HG02885 (cell line): ENCODE data around the gene CARMIL1.

Source experiments
- ATAC-seq: cut with Tn5 transposase; IDR thresholded peaks from one replicate; pipeline ENCODE4 v1.9.1; 2021; ENCODE audit warnings: mild to moderate bottlenecking; ENCODE audit not compliant: unreplicated experiment, poor library complexity

Gene CARMIL1

DNA sequence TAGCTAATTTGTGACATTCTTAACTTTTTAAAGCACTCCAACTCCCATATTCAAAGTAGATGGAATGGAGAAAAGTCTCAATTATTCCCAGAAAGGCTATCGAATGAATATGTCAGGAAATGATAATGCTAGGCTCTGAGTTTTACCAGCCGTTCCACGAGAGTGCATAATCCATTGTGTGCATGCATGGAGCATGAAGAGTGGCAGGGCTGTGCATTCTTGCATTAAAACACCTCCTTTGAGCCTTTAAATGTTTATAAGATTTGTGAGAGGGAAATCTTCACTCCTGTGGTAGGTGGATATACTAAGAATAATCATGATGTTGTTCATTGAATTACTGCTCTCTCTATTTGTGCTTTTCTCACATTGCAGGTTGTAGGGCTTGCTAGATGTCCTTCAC is 178.3 kb downstream of the CARMIL1 start:
- no peak for ATAC-seq

DNA sequence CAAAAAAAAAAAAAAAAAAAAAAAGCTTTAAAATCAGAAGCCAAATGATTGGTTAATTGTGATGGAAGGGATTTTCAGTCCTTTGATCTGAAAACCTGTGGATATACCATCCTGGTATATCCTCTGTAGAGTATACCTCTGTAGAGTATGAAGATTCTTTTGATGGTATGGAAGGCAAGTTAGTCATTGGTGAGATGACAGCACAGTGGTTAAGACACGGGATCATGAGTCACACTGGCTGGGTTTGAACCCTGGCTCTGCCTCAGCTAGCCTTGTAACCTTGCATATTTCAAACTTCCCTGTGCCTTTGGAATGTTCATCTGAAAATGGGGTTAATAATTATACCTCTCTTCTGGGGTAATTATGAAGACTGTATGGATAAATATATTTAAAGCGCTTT is 179.3 kb downstream of the CARMIL1 start:
- no peak for ATAC-seq

DNA sequence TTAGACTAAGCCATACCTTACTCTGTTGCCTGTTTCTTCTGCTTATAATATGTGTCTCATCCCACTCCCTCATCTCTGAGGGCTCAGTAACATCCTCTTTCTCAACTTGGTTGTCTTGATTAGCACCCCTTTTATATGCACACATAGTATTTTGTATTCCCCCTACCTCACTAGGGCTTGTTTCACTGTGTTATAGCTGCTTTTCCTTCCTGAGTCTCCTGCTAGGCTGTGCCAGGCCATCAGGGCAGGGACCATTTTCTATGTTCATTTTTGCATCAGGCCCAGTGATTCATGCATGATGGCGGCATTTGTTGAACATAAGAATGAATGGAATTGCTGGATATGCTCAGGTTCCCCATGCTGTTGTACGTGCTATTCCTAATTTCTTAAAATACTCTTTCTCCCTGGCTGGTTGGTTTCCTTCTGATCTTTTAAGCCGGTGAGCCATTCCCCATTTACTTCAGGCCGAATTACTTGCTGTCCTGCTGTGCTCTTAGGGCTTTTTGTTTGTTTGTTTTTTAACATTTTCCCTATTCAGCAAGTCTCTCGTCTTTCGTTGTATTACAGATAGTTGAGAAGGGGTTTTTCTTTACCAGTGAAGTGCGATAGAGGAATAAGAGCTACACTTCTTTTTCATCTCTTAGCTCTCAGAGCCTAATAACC is 183.2 kb downstream of the CARMIL1 start:
- no peak for ATAC-seq

DNA sequence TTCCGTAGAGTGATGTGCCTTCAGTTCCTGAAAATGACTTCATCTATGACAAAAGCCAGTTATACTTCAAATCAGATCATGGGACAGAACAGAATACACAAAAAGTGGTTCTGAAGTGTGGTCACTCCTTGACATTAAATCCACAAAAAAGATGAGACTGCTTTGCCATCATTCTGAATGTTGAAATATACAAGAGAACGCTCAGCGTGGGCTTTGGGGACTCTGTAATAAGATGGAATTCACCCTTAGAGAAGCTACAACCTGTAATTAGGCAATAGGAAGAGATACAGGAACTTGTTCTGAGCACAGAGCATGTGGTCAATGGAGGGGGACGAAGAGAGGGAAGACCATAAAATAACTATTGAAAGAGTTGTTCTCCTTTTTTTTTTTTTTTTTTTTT is 184.3 kb downstream of the CARMIL1 start:
- ATAC-seq = no peak

DNA sequence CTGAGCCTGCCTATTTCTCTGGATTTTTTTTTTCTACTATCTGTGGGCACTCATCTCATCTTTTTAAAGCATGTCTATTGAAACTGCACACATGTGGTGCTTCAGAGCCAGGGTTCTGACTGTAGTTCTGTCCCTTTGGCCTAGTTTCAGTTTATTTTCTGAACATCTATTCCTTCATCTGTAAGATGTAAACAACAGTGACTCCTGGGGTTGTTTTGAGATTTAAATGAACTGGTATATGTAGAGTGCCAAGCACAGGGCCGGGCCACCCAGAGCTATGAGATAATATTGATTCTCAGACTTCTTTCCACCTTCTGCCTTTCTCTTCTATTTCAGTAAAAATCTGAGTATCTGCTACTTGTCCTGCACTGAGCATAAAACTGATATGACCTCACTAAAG is 185.1 kb downstream of the CARMIL1 start:
- ATAC-seq = no peak

DNA sequence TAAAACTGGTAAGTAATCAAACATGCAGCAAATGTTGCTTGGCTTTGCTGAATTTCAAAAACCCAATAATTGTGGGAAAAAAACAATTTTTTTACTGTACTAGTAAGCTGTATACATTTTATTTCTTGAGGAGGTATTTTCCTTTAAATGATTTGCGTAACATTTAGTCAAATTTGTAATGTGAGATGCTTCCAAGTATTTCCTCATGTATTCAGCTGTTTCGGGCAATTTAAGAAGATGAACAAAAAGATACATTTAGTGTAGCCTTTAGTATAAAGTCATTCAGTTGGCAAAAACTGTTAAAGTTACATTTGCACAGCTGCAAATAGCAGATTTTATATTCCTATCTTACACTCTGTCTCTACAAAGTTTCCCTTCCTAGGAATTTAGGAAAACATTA is 186.8 kb downstream of the CARMIL1 start:
- ATAC-seq = no peak

DNA sequence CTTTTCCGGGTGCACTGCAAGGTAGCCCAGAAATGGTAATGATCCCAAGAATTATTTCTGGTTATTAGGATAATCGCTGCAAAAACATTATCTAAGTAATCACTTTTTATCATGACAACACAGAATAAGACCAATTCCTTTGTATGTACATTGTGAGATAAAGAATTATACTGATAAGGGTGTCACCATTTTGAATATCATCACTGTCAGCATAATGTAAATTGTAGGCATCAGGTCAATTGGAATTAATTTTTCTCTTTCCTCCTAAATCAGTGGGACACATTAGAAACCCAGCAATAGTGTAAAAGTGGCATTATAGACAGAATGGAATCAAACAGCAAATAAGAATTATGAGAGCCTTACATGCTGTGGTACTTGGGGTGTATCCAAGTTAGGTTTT is 189.7 kb downstream of the CARMIL1 start:
- ATAC-seq = no peak

DNA sequence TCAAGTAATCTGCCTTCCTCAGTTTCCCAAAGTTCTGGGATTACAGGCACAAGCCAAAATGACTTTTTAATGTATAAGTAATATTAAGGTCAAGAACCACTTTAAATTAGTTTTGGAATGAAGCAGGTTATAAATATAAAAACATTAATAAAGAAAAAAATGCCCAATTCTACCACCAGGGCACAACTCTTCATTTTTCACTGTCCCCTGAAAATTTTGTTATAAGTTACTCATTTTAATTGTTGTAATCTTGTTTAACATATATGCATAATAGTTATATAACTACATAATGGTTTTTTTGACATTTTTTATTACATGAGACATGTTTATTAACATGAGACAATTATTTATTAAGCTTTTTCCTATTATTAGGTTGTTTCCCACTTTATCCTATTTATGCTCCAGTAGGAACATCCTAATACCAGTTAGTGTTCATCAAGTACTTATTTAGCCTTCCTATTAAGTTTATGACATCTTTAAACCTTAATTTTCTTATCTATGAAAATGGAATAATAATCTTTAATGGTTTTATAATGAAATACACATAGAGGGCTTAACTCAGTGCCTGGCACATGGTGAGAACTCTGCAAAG is 190.7 kb downstream of the CARMIL1 start:
- no peak for ATAC-seq

DNA sequence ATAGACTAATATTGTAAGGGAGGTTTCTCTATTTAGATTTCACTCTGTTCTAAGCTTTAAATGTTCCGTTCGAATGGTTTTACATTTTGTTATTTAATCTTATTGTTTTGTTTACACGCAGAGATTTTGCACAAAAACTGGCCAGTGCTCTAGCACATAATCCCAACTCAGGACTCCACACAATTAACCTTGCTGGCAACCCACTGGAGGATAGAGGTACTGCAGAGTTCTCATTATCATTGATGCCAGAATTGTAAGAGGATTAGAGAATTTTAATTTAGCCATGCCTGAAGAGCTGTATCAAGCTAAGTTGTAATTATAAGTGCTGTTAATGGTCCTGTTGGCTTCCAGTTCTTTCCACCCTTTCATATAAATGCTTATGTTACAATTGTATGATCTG is 193.1 kb downstream of the CARMIL1 start:
- ATAC-seq = no peak

DNA sequence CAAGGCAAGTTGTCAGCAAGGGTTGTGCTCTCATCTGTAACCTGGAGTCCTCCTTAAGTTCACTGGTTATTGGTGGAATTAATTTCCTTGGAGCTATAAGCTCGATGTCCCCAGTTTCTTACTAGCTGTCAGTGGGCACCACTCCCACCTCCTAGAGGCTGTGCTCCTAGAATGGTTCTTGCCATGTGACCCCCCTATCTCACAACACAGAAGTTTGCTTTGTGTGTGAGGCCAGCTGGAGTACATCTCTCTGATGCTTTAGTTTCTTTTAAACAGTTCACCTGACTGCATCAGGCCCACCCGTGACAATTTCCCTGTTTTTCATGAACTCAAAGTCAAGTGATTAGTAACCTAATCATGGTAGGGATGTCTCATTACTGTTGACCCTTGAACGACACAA is 193.7 kb downstream of the CARMIL1 start:
- no peak for ATAC-seq

DNA sequence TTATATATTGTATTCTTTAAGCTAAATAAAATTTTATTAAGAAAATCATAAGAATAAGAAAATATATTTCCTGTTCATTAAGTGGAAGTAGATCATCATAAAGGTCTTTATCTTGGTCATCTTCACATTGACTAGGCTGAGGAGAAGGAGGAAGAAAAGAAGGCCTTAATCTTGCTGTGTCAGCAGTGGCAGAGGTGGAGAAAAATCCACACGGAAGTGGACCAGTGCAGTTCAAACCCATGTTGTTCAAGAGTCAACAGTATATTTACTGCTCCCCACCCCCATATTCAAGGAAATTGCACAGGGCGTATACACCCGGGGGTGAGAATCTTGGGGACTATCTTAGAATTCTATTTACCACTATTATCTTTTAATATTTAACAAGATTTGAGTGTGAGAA is 194.3 kb downstream of the CARMIL1 start:
- no peak for ATAC-seq

DNA sequence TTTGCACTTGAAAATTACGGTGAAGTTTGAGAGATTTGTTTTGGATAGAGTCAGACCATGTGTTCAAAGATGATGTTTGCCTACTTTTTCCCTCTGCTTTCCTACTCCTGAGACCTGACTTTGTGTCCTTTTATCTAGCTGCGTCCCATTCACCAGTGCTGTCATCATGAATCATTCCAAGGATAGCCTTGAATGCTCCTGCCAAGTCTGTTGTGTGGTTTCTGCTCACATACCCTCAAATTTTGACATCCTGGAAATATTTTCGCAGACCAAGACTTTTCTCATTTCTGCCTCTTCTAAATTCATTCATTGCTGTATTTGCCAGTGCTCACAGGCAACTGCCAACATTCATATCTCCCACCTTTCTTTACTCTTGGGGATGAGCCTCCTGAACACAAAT is 197.0 kb downstream of the CARMIL1 start:
- ATAC-seq = no peak

DNA sequence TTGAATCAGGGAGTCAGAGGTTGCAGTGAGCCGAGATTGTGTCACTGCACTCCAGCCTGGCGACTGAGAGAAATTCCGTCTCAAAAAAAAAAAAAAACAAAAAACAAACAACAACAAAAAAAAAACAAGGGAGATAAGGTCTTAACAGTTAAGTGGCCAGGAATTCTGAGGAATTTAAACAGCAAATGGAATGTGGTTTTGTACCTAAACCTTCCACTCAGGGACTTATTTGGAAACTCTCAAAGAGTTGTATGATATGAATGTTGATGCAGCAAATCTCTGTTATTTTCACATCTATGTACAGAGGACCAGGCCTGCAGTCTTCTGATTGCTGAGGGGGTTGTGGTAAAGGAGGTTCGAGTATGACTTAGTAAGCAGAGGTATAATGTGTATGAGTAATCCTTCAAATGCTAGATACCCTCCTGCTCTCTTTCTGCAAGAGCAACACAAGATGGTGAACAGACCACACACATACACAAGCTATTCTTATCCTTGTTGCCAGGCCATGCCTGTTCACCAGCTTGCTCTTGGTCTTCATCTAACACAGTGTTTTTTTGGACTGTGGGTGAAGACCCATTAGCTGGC is 197.9 kb downstream of the CARMIL1 start:
- no peak for ATAC-seq

DNA sequence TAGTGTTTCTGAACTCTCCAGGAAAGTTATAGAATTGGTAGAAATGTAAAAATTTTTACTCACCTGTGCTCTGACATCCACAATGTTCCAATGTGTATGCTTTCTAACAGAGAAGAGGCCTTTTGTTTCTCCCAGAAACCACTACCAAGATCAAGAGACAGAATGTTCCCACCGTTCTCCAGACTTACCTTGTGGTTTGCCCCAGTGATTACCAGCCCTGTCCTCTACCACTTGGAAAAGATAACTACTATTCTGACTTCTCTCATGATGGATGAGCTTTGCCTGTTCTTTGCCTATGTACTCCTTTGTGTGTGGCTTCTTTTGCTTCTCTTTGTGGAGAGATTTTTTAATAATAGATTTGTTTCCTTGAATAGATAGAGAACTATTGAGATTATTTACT is 199.8 kb downstream of the CARMIL1 start:
- no peak for ATAC-seq

DNA sequence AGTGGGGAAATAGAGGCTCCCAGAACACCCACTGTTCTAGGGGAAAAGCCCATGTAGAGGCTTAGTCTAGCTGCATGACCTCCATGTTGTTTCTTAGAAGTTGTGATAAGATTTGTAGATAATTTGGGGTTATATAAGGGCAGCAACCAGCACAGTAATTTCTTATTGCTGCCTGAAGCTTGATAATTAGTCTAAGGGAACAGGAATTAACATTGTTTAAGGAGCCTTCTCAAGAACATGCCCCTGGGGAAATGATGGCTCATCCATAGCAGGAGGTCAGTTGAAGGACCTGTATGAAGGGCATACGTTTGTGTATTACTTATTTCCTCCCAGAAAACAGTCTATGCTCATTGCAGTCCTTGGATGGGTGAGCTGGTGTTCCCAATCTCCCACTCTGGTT is 202.1 kb downstream of the CARMIL1 start:
- no peak for ATAC-seq

DNA sequence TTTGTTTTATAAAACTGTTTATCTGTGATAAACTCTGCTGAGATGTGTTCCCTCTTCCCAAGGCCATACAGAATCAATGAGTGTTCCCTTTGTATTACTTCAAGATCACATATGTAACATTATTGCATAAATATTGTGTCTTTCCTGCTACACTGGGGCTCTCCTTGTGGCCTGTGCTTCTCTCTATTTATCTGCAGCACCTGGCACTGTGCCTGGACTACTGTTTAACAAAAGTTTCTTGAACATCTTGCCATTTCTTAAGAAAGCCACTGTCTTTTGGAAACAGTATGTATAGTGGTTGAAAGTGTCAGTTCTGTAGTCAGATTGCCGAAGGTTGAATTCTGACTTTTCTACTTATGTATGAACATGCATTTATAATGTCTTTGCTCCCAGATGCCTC is 203.8 kb downstream of the CARMIL1 start:
- no peak for ATAC-seq

DNA sequence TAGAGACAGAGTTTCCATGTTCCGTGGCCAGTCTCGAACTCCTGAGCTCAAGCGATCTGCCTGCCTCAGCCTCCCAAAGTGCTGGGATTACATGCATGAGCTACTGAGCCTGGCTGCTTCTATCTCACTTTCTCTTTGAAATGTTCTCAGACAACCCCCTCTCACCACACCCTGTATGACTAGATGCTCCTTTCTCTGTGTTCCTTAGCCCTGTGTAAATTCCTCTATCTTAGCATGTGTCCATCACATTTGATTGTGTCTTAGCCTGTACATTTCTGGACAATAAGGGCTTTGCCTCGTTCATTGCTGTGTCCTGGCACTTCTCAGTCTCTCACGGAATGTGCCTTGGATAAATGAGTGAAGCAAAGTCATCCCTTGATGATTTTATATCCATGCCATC is 204.8 kb downstream of the CARMIL1 start:
- no peak for ATAC-seq

DNA sequence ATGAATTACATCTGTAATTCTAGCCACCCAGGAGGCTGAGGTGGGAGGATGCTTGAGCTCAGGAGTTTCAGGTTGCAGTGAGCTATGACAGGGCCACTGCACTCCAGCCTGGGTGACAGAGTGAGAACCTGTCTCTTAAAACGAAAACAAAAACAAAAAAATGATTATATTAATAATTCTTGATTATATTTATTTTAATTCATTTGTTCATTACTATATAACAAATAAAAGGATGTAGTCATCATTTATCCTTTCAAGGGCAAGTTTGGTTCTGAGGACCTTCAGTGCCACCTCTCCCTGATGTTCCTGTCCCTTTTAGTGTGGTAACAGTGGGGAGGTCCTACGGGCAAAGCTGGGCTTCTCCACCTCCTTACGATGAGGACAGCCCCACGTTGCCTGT is 205.7 kb downstream of the CARMIL1 start:
- no peak for ATAC-seq

DNA sequence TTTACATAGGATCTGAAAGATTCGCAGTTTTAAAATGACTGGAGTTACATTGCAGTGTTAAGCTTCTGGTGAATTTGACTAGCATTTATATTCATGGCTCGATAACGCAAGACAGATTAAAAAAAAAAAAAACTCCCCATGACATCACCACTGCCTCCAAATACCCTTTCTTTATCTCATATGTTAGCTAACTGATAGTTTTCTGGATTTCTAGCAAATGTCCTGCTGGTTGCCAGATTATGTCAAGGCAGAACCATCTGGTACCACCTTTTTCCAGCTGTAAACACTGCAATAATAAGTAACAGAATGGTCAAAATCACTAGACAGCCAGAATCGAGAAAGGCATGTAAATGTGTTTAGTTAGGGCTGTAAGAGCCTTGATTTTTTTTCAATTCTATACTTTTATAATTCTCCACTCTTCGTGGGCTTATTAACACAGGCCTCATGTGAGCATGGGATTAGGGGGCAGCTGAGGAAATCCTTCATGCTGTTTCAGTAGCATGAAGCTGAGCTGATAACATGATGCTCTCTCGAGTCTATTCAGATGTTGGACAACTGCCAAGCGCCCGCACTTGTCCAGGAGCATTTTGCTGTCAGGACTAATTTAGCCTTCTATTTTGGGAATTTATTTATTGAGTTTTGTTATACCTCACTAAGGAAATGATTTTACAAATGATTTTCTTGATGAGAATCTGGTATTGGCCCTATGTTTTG is 206.8 kb downstream of the CARMIL1 start:
- ATAC-seq = no peak

DNA sequence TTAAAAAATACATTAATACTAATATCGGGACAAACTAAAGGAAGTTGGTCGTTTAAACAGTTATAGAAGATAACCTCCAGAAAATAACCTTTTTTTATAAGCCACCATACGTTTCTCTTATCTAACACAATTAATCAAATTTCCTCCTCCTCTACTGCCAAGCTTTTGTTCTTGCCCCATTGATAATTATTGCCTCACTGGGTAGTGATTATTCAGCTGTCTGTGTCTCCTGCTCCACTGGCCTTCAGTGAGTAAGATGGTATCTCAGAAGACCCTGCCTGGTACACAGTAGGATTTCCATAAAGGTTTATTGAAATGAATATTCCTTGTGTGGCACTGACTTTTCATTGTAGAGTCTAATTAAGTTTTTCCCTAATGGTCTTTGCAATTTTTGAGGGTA is 207.4 kb downstream of the CARMIL1 start:
- ATAC-seq = no peak

DNA sequence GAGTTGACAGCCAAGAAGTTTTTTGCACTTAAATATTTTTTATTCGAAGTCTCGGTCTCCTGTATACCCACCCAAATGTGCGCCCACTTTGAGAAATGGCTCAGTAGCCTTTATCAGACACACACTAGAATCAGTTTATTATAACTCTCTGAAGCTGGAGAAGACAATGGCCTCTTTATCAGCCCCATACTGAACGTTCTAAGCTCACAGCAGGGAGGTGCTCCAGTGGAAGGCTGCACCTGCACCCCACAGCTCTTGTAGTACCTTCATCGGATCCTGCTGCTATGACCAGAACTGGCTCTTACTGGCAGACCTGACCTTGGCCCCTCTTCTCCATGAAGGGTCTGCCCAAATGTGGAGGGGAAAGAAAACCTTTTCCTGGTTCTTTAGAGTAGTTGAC is 207.8 kb downstream of the CARMIL1 start:
- no peak for ATAC-seq

DNA sequence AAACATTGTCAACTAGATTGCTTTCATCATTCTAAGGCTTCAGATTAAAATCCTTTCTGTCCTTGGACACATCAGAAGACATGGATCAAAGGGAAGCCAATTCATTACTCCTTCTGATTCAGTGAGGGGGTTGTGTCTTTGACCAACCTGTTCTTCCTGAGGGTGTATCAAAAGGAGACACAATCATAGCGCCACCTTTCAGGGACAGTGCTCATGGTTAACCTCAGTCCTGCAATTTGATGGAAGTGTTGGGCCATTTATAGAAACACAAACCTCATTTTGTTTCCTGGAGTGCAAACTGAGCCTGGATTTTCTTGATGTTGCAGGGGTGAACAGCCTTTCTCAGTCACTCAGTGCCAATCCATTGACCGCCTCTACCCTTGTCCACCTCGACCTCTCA is 209.0 kb downstream of the CARMIL1 start:
- no peak for ATAC-seq
